ENCODE measurements around the gene INSL3. TPM values are rescaled to one million over a fixed set of nuclear protein-coding genes. Genes with fewer than 3 reads are reported as not detected.

Gene INSL3
- total RNA-seq, 1 experiment from 2014 or later, result not detected

GRCh38 chr19:17775991-17776803 lies 45.1 kb downstream of the INSL3 start:
- DNase-seq (ENCODE audit: low spot score), result no peak
- intact Hi-C loops (cut with micrococcal nuclease; ENCODE audit: unreplicated experiment), result no loop called here
- Histone ChIP-seq H3K27ac (ENCODE audit: low read depth, low read length, poor library complexity, severe bottlenecking) (no peak overlapping the region), H3K9me3 (ENCODE audit: low read depth, low read length, poor library complexity, severe bottlenecking) (no peaks in the 10 kb centered on the region), H3K36me3 (ENCODE audit: insufficient read depth, low read length, poor library complexity, severe bottlenecking) (no peaks in the 10 kb centered on the region), H3K27me3 (replicated peaks; ENCODE audit: insufficient read depth, low read depth, low read length, poor library complexity) (no peaks in the 10 kb centered on the region), H3K4me1 (ENCODE audit: insufficient read depth, low read length, poor library complexity, severe bottlenecking) (peaks cover 8% of the 10 kb centered on the region), H3K4me3 (ENCODE audit: low read depth, low read length, poor library complexity, severe bottlenecking) (no peak overlapping the region)
- ChIA-PET CTCF (interaction anchor here (0.6 kb wide), 1 partner anchor 74 kb away, joined by 4 read pairs; no protein-coding TSS in a partner anchor), POLR2A (ENCODE audit: low non-redundant PET) (interaction anchor here (0.6 to 0.9 kb wide), 2 partner anchors 357 to 412 kb away, joined by 4 to 12 read pairs; partner anchors contain the start of gene MVB12A)
- BruUV-seq (replicated peaks), result no TSS peak
- TF ChIP-seq EZH2 (IDR thresholded peaks at IDR 0.05; ENCODE audit: borderline replicate concordance, low read depth, low read length, poor library complexity, severe bottlenecking), result no peak
- TF ChIP-seq, protein P1, sequence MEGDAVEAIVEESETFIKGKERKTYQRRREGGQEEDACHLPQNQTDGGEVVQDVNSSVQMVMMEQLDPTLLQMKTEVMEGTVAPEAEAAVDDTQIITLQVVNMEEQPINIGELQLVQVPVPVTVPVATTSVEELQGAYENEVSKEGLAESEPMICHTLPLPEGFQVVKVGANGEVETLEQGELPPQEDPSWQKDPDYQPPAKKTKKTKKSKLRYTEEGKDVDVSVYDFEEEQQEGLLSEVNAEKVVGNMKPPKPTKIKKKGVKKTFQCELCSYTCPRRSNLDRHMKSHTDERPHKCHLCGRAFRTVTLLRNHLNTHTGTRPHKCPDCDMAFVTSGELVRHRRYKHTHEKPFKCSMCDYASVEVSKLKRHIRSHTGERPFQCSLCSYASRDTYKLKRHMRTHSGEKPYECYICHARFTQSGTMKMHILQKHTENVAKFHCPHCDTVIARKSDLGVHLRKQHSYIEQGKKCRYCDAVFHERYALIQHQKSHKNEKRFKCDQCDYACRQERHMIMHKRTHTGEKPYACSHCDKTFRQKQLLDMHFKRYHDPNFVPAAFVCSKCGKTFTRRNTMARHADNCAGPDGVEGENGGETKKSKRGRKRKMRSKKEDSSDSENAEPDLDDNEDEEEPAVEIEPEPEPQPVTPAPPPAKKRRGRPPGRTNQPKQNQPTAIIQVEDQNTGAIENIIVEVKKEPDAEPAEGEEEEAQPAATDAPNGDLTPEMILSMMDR (conservative IDR thresholded peaks at IDR 0.05; ENCODE audit: low read depth, low read length), result no peak

DNA sequence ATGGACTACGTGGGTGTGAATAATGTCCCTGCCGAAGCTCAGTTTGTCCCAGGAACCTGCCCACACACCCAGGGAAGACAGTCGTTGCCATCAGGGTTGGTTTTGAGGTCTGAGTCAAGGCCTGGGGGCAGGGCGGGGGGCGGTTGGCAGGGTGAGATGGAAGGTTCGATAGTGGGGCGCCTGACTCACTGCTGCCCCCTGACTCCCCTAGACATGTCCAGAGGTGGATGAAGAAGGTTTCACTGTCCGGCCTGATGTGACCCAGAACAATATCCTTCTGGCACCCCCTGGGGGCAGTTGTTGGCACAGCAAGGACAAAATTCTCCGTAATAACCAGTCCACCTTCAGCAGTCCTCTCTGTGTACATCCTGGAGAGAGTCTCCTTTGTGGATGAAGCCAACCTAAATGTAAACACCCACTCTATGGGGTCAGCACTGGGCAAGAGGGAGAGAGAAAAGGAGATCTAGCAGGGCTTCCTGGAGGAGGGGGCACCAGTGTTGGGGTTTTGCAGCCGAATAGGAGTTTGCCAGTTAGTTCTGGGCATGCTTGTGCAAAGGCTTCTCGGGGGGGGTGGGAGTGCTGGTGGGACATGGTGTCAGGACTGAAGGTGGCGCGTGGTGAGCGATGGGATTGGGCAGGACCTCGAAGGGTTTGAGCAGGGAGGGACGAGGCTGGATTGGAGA lies 45.9 kb downstream of the INSL3 start:
- no peak overlapping the region for H3K4me3 ChIP-seq (ENCODE audit: low read depth, low read length, poor library complexity, severe bottlenecking)
- H3K9me3 ChIP-seq (ENCODE audit: low read depth, low read length, poor library complexity, severe bottlenecking), result no peaks in the 10 kb centered on the region
- CTCF ChIA-PET, result interaction anchor here (0.5 kb wide), 1 partner anchor 9 kb away, joined by 3 read pairs; no protein-coding TSS in a partner anchor
- no TSS peak for BruUV-seq (replicated peaks)
- H3K36me3 ChIP-seq (ENCODE audit: insufficient read depth, low read length, poor library complexity, severe bottlenecking), result no peaks in the 10 kb centered on the region
- H3K4me1 ChIP-seq (ENCODE audit: insufficient read depth, low read length, poor library complexity, severe bottlenecking), result peaks cover 8% of the 10 kb centered on the region
- POLR2A ChIA-PET (ENCODE audit: low non-redundant PET), result interaction anchor here (0.6 kb wide), 1 partner anchor 412 kb away, joined by 12 read pairs; no protein-coding TSS in a partner anchor
- intact Hi-C loops (cut with micrococcal nuclease; ENCODE audit: unreplicated experiment), result no loop called here
- no peak for TF ChIP-seq EZH2 (IDR thresholded peaks at IDR 0.05; ENCODE audit: borderline replicate concordance, low read depth, low read length, poor library complexity, severe bottlenecking)
- TF ChIP-seq, protein P1 (conservative IDR thresholded peaks at IDR 0.05; ENCODE audit: low read depth, low read length), result peak; percentile 61
- DNase-seq (ENCODE audit: low spot score), result no peak
- no peak overlapping the region for H3K27ac ChIP-seq (ENCODE audit: low read depth, low read length, poor library complexity, severe bottlenecking)
- H3K27me3 ChIP-seq (replicated peaks; ENCODE audit: insufficient read depth, low read depth, low read length, poor library complexity), result no peaks in the 10 kb centered on the region

DNA sequence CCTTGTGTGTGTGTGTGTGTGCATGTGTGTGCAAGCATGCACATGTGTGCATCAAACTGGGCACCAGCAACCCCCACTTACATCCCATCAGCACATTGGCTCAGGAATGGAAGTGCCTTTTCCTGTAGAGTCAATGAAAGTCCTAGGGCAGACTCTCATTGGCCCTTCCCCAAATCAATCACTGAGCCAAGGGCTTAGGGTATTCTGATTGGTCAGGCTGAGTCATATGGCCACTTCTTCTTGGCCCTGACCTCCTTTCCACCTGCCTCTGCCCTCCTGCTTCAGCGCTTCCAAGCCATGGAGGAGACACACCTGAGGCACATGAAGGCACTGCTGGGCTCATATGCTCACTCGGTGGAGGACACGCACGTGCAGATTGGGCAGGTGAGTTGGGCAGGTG lies 49.1 kb downstream of the INSL3 start:
- no peak overlapping the region for H3K4me3 ChIP-seq (ENCODE audit: low read depth, low read length, poor library complexity, severe bottlenecking)
- no TSS peak for BruUV-seq (replicated peaks)
- POLR2A ChIA-PET (ENCODE audit: low non-redundant PET), result no interaction called here
- intact Hi-C loops (cut with micrococcal nuclease; ENCODE audit: unreplicated experiment), result no loop called here
- no peaks in the 10 kb centered on the region for H3K27me3 ChIP-seq (replicated peaks; ENCODE audit: insufficient read depth, low read depth, low read length, poor library complexity)
- H3K4me1 ChIP-seq (ENCODE audit: insufficient read depth, low read length, poor library complexity, severe bottlenecking), result no peaks in the 10 kb centered on the region
- H3K9me3 ChIP-seq (ENCODE audit: low read depth, low read length, poor library complexity, severe bottlenecking), result no peaks in the 10 kb centered on the region
- H3K27ac ChIP-seq (ENCODE audit: low read depth, low read length, poor library complexity, severe bottlenecking), result no peak overlapping the region
- CTCF ChIA-PET, result no interaction called here
- no peak for TF ChIP-seq EZH2 (IDR thresholded peaks at IDR 0.05; ENCODE audit: borderline replicate concordance, low read depth, low read length, poor library complexity, severe bottlenecking)
- TF ChIP-seq, protein P1 (conservative IDR thresholded peaks at IDR 0.05; ENCODE audit: low read depth, low read length), result no peak
- peak; percentile 55 for DNase-seq (ENCODE audit: low spot score)
- H3K36me3 ChIP-seq (ENCODE audit: insufficient read depth, low read length, poor library complexity, severe bottlenecking), result no peaks in the 10 kb centered on the region
